HFF-Myc (cell line): ENCODE data around the gene KANK4.

Experiments used
- DNase-seq: peaks from one replicate; pipeline ENCODE4 v3.0.0-alpha.2; 2011; ENCODE audit warnings: low read depth; ENCODE audit errors: extremely low read depth
- H3K4me3 ChIP-seq: replicated peaks from 2 replicates; pipeline ENCODE4 v1.5.1; 2011; ENCODE audit warnings: low read depth, mild to moderate bottlenecking, control low read depth, low read length
- TF ChIP-seq, protein P1 (sequence below): IDR thresholded peaks from 2 replicates; pipeline ENCODE4 v1.5.1; 2012; ENCODE audit warnings: mild to moderate bottlenecking, low read depth, low read length, control low read depth; ENCODE audit errors: missing control alignments

The KANK4 gene

DNA sequence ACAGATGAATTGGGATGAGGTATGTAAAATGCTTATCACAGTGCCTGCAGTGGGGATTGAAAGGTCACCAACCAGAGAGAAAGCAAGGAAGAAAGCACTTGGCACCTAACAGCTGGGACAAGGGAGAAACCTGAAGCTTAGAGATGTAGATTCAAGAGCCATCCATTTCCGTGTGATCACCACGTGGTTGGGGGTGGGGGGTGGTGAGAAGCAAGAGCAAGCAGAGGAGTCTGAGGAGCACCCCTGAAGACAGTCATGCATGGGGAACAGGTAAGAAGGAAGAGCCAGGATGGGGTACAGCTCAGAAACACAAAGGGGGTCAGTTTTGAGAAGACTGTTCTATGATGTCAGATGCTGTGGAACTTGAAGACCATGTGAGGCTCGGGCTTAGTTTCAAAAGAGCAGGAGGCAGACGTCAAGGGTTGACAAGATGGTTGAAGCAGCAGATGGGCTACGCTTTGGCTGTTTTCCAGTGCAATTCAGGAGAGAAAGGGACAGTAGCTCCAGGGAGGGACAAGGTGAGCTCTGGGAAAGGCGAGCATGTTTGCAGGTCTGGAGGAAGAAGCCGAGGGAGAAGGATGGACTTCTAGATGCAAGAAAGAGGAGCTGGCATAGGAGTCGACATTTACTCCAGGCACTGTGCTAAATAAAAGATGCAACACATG lies 17.4 kb downstream of the KANK4 start:
- no peak for DNase-seq
- TF ChIP-seq, protein P1, sequence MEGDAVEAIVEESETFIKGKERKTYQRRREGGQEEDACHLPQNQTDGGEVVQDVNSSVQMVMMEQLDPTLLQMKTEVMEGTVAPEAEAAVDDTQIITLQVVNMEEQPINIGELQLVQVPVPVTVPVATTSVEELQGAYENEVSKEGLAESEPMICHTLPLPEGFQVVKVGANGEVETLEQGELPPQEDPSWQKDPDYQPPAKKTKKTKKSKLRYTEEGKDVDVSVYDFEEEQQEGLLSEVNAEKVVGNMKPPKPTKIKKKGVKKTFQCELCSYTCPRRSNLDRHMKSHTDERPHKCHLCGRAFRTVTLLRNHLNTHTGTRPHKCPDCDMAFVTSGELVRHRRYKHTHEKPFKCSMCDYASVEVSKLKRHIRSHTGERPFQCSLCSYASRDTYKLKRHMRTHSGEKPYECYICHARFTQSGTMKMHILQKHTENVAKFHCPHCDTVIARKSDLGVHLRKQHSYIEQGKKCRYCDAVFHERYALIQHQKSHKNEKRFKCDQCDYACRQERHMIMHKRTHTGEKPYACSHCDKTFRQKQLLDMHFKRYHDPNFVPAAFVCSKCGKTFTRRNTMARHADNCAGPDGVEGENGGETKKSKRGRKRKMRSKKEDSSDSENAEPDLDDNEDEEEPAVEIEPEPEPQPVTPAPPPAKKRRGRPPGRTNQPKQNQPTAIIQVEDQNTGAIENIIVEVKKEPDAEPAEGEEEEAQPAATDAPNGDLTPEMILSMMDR = no peak
- H3K4me3 ChIP-seq = no peak overlapping the region

DNA sequence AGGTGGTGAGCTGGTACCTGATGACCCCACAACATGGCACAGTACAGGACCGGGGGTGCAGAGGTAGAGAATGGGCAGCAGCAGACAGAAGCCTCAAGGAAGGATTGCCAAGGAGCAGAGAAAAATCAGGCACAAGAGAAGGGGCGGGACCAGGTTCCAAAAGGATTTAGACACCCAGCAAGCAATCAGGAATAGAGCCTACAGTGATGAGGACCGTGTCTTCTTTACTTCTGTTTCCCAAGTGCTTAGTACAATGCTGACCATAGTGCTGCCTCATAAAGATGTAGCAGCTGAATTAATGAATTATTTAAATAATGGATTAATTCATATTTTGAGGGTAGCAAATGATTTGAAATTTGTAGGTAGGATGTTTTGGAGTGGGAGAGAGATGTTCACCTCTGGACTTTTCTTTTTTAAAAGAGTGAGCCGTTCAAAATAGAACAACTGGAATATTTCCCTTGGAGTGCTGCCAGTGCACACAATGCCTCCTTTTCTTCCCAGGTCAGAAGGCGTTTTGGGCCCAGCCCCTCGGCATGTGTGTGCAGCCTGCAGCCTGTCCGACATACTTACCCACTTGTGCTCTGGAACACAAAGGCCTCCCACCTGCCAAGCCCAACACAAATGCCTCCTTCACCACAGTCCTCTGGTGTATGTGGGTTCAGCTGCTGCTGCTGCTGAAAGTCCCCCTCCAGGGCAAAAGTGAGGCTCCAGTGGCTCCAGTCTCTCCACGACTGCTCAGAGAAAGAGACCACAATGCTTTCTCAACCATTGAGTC lies 19.6 kb downstream of the KANK4 start:
- TF ChIP-seq, protein P1 = no peak
- DNase-seq = no peak
- H3K4me3 ChIP-seq = no peak overlapping the region

DNA sequence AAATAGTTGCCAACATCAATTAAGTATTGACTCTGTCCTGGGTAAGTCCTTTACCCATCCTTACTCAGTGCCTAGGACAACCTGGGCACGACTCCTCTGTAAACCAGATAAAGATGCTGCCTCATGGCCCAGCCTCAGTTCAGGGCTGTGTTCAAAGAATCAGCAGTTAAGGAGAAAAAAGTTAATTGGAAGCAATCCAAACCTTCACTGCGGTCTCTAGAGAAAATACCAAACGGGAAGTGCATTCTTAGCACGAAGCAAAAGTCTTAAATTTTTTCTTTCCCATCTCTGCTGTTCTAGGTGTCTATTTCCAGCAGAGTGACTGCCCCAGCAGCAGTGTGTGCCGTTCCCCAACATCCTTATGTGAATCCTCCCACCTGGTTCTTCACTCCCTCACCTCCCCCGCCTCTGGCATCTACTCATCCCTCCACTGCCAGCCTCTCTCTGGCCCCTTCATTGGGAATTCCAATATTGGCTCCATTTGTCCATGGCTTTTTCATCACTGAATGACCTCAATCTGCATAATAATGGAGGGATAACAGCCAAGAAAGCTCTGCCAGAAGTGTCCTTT lies 23.2 kb downstream of the KANK4 start:
- no peak overlapping the region for H3K4me3 ChIP-seq
- peak; percentile 31 for DNase-seq

GRCh38 chr1:62294261-62294660 lies 25.0 kb downstream of the KANK4 start:
- no peak for DNase-seq
- H3K4me3 ChIP-seq = no peak overlapping the region
- TF ChIP-seq, protein P1 = peak; percentile 33

More for the DNA sequence above, 23.2 kb downstream of the KANK4 start:
- TF ChIP-seq, protein P1 = no peak

- TF ChIP-seq, protein P1 = no peak
- H3K4me3 ChIP-seq = no peak overlapping the region
- no peak for DNase-seq
These were observed 30.6 kb downstream of the KANK4 start for GRCh38 chr1:62288662-62289061.

- TF ChIP-seq, protein P1 = no peak
- DNase-seq = no peak
- no peak overlapping the region for H3K4me3 ChIP-seq
These were observed 31.0 kb downstream of the KANK4 start for GRCh38 chr1:62288224-62288623.
